ENCODE results near the gene ZFYVE9. TPM values are rescaled to one million over a fixed set of nuclear protein-coding genes. Genes with fewer than 3 reads are reported as not detected.

ZFYVE9 gene
- total and polyA plus RNA-seq, 9 of the 15 experiments (the other 6 are each of a cell fraction or from before 2014, with no cell fraction given): 0.52 to 14.4 (median 8.9) TPM

- TF ChIP-seq FOXK2 (conservative IDR thresholded peaks at IDR 0.05 in 1 of 2, IDR thresholded peaks at IDR 0.05 in 1 of 2; ENCODE audit: low read depth in 2 of 2): 0 out of 4 replicates have a peak, but pooled peaks of 1 of the 2 experiments have one; percentile 27
- no peak for TF ChIP-seq NFYB (IDR thresholded peaks at IDR 0.05; ENCODE audit: extremely low read depth, insufficient read length)
- no peak for TF ChIP-seq GABPA (tag; conservative IDR thresholded peaks at IDR 0.05; ENCODE audit: low read depth)
- TF ChIP-seq ZNF347 (CRISPR knock-in tag; IDR thresholded peaks at IDR 0.05; ENCODE audit: low read depth): no peak
- peak; percentile 82 for TF ChIP-seq MAFF (IDR thresholded peaks at IDR 0.05; ENCODE audit: low read length)
- TF ChIP-seq U2AF1 (optimal IDR thresholded peaks at IDR 0.05; ENCODE audit: low read depth, low read length): no peak
- no peak for TF ChIP-seq CHAMP1 (IDR thresholded peaks at IDR 0.05)
- no peak for TF ChIP-seq HNRNPUL1 (IDR thresholded peaks at IDR 0.05; ENCODE audit: low read length)
- no peak for TF ChIP-seq SPI1 (IDR thresholded peaks at IDR 0.05; ENCODE audit: borderline replicate concordance, low read depth, low read length)
- no peak for TF ChIP-seq AFF1 (IDR thresholded peaks at IDR 0.05; ENCODE audit: low read depth in 1 of 2, partially characterized antibody in 2 of 2)
- TF ChIP-seq, protein P1, sequence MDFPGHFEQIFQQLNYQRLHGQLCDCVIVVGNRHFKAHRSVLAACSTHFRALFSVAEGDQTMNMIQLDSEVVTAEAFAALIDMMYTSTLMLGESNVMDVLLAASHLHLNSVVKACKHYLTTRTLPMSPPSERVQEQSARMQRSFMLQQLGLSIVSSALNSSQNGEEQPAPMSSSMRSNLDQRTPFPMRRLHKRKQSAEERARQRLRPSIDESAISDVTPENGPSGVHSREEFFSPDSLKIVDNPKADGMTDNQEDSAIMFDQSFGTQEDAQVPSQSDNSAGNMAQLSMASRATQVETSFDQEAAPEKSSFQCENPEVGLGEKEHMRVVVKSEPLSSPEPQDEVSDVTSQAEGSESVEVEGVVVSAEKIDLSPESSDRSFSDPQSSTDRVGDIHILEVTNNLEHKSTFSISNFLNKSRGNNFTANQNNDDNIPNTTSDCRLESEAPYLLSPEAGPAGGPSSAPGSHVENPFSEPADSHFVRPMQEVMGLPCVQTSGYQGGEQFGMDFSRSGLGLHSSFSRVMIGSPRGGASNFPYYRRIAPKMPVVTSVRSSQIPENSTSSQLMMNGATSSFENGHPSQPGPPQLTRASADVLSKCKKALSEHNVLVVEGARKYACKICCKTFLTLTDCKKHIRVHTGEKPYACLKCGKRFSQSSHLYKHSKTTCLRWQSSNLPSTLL (IDR thresholded peaks at IDR 0.05): no peak
- TF ChIP-seq ZNF830 (CRISPR knock-in tag; IDR thresholded peaks at IDR 0.05): no peak
- no peak for TF ChIP-seq SP1 (CRISPR knock-in tag; IDR thresholded peaks at IDR 0.05)
- no peak for TF ChIP-seq ARID3A (IDR thresholded peaks at IDR 0.05; ENCODE audit: borderline replicate concordance, low read depth, low read length)
- TF ChIP-seq SMARCC2 (IDR thresholded peaks at IDR 0.05; ENCODE audit: low read depth): peak; percentile 17; the same call in 1 of the 2 replicates
- no peak for TF ChIP-seq HMG20A (CRISPR knock-in tag; conservative IDR thresholded peaks at IDR 0.05)
- no peak for TF ChIP-seq ZNF143 (CRISPR knock-in tag; IDR thresholded peaks at IDR 0.05)
- peak; percentile 80 for TF ChIP-seq MAFK (IDR thresholded peaks at IDR 0.05; ENCODE audit: low read length)
- no peak for TF ChIP-seq BMI1 (IDR thresholded peaks at IDR 0.05; ENCODE audit: low read length)
Measured at GRCh38 chr1:52328615-52329014, 186.7 kb downstream of the ZFYVE9 start (continued).

Measured in K562 (cell line).